ENCODE data around the gene TMEM192. TPM values are rescaled to one million over a fixed set of nuclear protein-coding genes. Genes with fewer than 3 reads are reported as not detected.

The TMEM192 gene
- total RNA-seq, 1 donor from 2014 or later: 16.1 TPM

DNA sequence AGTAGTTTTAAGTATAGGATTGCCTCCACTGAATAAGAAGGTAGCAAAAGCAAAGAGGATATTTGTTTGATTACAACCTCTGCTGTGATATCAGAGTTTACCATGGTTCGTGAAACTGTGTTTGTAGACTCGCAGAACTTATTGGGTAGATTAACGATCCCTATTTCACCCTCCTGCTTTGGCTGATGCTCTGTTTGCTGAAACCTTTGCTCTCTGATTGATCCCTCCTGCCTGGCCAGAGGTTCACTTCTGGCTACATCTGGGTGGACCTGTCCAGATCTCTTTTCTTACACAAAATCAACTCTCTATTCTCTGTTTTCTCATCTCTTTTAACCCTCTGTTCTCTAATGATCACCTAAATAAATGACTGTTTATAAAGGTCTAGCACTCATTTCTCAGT lies 37.9 kb upstream of the TMEM192 start:
- DNase-seq (ENCODE audit: low spot score): no peak
- Histone ChIP-seq H3K79me2 (ENCODE audit: low read depth) (no peaks in the 10 kb centered on the region), H3K36me3 (no peaks in the 10 kb centered on the region), H3K27ac (no peak overlapping the region), H3K4me1 (no peaks in the 10 kb centered on the region), H3F3A (ENCODE audit: low read depth) (no peaks in the 10 kb centered on the region), H2AFZ (replicated peaks) (no peak overlapping the region), H3K9ac (no peak overlapping the region), H3K27me3 (no peaks in the 10 kb centered on the region), H3K4me3 (no peak overlapping the region), H3K9me3 (ENCODE audit: low read depth) (no peaks in the 10 kb centered on the region), H3K4me2 (no peak overlapping the region), H4K20me1 (ENCODE audit: low read depth) (no peaks in the 10 kb centered on the region)
- H3K4me3 Mint-ChIP-seq: no peak overlapping the region
- no peaks in the 10 kb centered on the region for H3K4me1 Mint-ChIP-seq
- TF ChIP-seq, protein P1, sequence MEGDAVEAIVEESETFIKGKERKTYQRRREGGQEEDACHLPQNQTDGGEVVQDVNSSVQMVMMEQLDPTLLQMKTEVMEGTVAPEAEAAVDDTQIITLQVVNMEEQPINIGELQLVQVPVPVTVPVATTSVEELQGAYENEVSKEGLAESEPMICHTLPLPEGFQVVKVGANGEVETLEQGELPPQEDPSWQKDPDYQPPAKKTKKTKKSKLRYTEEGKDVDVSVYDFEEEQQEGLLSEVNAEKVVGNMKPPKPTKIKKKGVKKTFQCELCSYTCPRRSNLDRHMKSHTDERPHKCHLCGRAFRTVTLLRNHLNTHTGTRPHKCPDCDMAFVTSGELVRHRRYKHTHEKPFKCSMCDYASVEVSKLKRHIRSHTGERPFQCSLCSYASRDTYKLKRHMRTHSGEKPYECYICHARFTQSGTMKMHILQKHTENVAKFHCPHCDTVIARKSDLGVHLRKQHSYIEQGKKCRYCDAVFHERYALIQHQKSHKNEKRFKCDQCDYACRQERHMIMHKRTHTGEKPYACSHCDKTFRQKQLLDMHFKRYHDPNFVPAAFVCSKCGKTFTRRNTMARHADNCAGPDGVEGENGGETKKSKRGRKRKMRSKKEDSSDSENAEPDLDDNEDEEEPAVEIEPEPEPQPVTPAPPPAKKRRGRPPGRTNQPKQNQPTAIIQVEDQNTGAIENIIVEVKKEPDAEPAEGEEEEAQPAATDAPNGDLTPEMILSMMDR (IDR thresholded peaks at IDR 0.05): no peak
- TF ChIP-seq EZH2phosphoT487 (IDR thresholded peaks at IDR 0.05) (no peak), EZH2 (IDR thresholded peaks at IDR 0.05) (no peak)
- no peak overlapping the region for H3K27ac Mint-ChIP-seq
- H3K9me3 Mint-ChIP-seq: no peaks in the 10 kb centered on the region
- no peaks in the 10 kb centered on the region for H3K36me3 Mint-ChIP-seq
- peaks cover 5% of the 10 kb centered on the region for H3K27me3 Mint-ChIP-seq (ENCODE audit: insufficient read depth, low read depth)

DNA sequence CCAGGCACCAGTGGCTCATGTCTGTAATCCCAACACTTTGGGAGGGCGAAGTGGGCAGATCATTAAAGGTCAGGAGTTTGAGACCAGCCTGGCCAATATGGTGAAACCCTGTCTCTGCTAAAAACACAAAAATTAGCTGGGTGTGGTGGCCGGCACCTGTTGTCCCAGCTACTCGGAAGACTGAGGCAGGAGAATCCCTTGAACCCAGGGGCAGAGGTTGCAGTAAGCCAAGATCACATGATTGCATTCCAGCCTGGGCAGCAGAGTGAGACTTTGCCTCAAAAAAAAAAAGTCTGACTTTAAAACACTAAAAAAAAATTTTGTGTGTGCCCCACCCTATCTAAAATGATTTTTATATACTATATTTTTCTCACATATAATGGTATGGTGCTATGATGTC lies 26.2 kb upstream of the TMEM192 start:
- Mint-ChIP-seq H3K9me3 (peaks cover 8% of the 10 kb centered on the region), H3K27me3 (ENCODE audit: insufficient read depth, low read depth) (no peaks in the 10 kb centered on the region), H3K36me3 (peaks cover 2% of the 10 kb centered on the region), H3K4me1 (no peaks in the 10 kb centered on the region), H3K4me3 (no peak overlapping the region), H3K27ac (no peak overlapping the region)
- Histone ChIP-seq H3F3A (ENCODE audit: low read depth) (no peaks in the 10 kb centered on the region), H3K9me3 (ENCODE audit: low read depth) (no peaks in the 10 kb centered on the region), H3K27ac (no peak overlapping the region), H3K4me1 (no peaks in the 10 kb centered on the region), H3K36me3 (no peaks in the 10 kb centered on the region), H3K27me3 (no peaks in the 10 kb centered on the region), H3K4me2 (no peak overlapping the region), H3K79me2 (ENCODE audit: low read depth) (no peaks in the 10 kb centered on the region), H2AFZ (replicated peaks) (no peak overlapping the region), H3K9ac (no peak overlapping the region), H3K4me3 (no peak overlapping the region), H4K20me1 (ENCODE audit: low read depth) (no peaks in the 10 kb centered on the region)
- DNase-seq (ENCODE audit: low spot score): no peak
- TF ChIP-seq, protein P1 (IDR thresholded peaks at IDR 0.05): no peak
- no peak for TF ChIP-seq EZH2phosphoT487 (IDR thresholded peaks at IDR 0.05)

DNA sequence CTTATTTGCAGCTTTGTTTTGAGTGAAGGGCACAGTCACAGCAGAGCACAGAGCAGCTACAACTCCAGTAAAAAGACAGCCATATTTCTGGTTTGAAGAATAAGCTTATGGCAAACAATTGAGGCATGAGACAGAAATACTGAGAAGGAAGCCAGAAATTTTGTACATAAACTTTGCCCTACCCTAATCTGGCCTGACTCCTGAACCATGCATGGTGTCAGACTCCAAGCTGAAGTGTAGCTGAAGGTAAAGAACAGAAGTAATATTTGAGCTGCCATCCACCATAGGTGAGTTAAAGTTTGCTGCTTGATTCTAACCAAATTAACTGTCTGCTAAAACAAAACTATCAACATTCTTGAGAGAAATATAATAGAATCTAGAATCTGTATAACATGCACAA lies 24.5 kb upstream of the TMEM192 start:
- Histone ChIP-seq H2AFZ (replicated peaks) (no peak overlapping the region), H3K79me2 (ENCODE audit: low read depth) (no peaks in the 10 kb centered on the region), H3K4me2 (no peak overlapping the region), H3K4me3 (no peak overlapping the region), H3K27me3 (no peaks in the 10 kb centered on the region), H3K36me3 (no peaks in the 10 kb centered on the region), H4K20me1 (ENCODE audit: low read depth) (no peaks in the 10 kb centered on the region), H3K27ac (no peak overlapping the region), H3K9me3 (ENCODE audit: low read depth) (no peaks in the 10 kb centered on the region), H3K9ac (no peak overlapping the region), H3F3A (ENCODE audit: low read depth) (no peaks in the 10 kb centered on the region), H3K4me1 (no peaks in the 10 kb centered on the region)
- no peak for DNase-seq (ENCODE audit: low spot score)
- peaks cover 8% of the 10 kb centered on the region for H3K9me3 Mint-ChIP-seq
- H3K27ac Mint-ChIP-seq: no peak overlapping the region
- H3K4me1 Mint-ChIP-seq: no peaks in the 10 kb centered on the region
- no peak for TF ChIP-seq EZH2phosphoT487 (IDR thresholded peaks at IDR 0.05)
- TF ChIP-seq, protein P1 (IDR thresholded peaks at IDR 0.05): no peak
- TF ChIP-seq EZH2 (IDR thresholded peaks at IDR 0.05): no peak
- no peaks in the 10 kb centered on the region for H3K27me3 Mint-ChIP-seq (ENCODE audit: insufficient read depth, low read depth)
- peaks cover 2% of the 10 kb centered on the region for H3K36me3 Mint-ChIP-seq
- no peak overlapping the region for H3K4me3 Mint-ChIP-seq

DNA sequence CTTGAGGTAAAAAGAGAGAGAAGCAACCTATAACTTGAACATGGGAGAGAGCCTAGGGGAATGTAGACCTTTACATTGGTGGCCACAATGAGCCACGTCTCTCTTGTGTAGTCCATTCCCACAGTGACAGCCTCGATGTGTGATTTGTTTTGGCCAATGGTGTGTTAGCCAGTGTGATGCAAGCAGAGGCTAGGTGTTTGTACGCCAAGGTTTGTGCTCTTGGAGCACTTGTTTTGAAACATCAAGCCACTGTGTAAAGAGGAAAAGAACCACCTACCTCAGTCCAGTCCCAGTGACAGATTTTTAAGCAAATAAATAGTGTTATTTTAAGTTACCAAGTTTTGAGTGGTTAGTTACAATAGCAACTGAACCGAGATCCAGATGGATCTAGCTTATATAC lies 23.9 kb upstream of the TMEM192 start:
- H3K9ac ChIP-seq: no peak overlapping the region
- H3K4me3 ChIP-seq: no peak overlapping the region
- Mint-ChIP-seq H3K9me3 (peaks cover 8% of the 10 kb centered on the region), H3K4me1 (no peaks in the 10 kb centered on the region), H3K27ac (no peak overlapping the region), H3K36me3 (peaks cover 2% of the 10 kb centered on the region), H3K27me3 (ENCODE audit: insufficient read depth, low read depth) (no peaks in the 10 kb centered on the region), H3K4me3 (no peak overlapping the region)
- H3F3A ChIP-seq (ENCODE audit: low read depth): no peaks in the 10 kb centered on the region
- H3K79me2 ChIP-seq (ENCODE audit: low read depth): no peaks in the 10 kb centered on the region
- TF ChIP-seq EZH2 (IDR thresholded peaks at IDR 0.05): no peak
- no peak for TF ChIP-seq EZH2phosphoT487 (IDR thresholded peaks at IDR 0.05)
- TF ChIP-seq, protein P1 (IDR thresholded peaks at IDR 0.05): no peak
- no peaks in the 10 kb centered on the region for H3K4me1 ChIP-seq
- H3K27me3 ChIP-seq: no peaks in the 10 kb centered on the region
- no peaks in the 10 kb centered on the region for H3K36me3 ChIP-seq
- H4K20me1 ChIP-seq (ENCODE audit: low read depth): no peaks in the 10 kb centered on the region
- H3K27ac ChIP-seq: no peak overlapping the region
- H2AFZ ChIP-seq (replicated peaks): no peak overlapping the region
- DNase-seq (ENCODE audit: low spot score): no peak
- H3K4me2 ChIP-seq: no peak overlapping the region
- no peaks in the 10 kb centered on the region for H3K9me3 ChIP-seq (ENCODE audit: low read depth)

Measured in neural progenitor cell (in vitro differentiated cells).